PC-3 (cell line): ENCODE results near the gene PRSS48. TPM values are rescaled to one million over a fixed set of nuclear protein-coding genes. Genes with fewer than 3 reads are reported as not detected.
A peak's percentile ranks its signal among the peaks of the same experiment; 100 is the strongest.

Experiments
- ATAC-seq: fragments of 200-7000 bp; cut with Tn5 transposase; 2 replicates; pipeline ENCODE4 v1.9.1; 2020; ENCODE audit warnings: mild to moderate bottlenecking, moderate library complexity
- BruUV-seq: library from RNA; stranded (reverse); fragments of 400-500 nt; replicated peaks from 2 replicates; lab custom pipeline; 2021; lab: Mats Ljungman, UMichigan
- CTCF ChIA-PET: fragments of 300-600 bp; sonication (Branson Sonifier 250); formaldehyde crosslinking; loops from one replicate; lab custom pipeline; 2022; ENCODE audit warnings: antibody characterized with exemption; lab: Charles Lee
- POLR2A ChIA-PET: fragments of 300-600 bp; sonication (Branson Sonifier 250); formaldehyde crosslinking; loops from one replicate; lab custom pipeline; 2022; ENCODE audit warnings: antibody characterized with exemption; ENCODE audit not compliant: unreplicated experiment; lab: Charles Lee
- DNase-seq: peaks from one replicate; pipeline ENCODE4 v3.0.0-alpha.2; 2015
- H2AFZ ChIP-seq: fragments of 300-600 bp; sonication (generic); 2 replicates; pipeline ENCODE4 v1.6.0; 2016; ENCODE audit warnings: antibody characterized with exemption, low read length
- H3F3A ChIP-seq: fragments of 300-600 bp; sonication (generic); one replicate; pipeline ENCODE4 v1.6.0; 2017; ENCODE audit warnings: antibody characterized with exemption, low read length, control low read depth, mild to moderate bottlenecking; ENCODE audit not compliant: unreplicated experiment
- H3K27ac ChIP-seq: fragments of 300-600 bp; sonication (generic); 2 replicates; pipeline ENCODE4 v1.5.1; 2016; ENCODE audit warnings: mild to moderate bottlenecking, low read length
- H3K27me3 ChIP-seq: fragments of 300-600 bp; sonication (generic); 2 replicates; pipeline ENCODE4 v1.6.1; 2016; ENCODE audit warnings: low read length, mixed read lengths
- H3K36me3 ChIP-seq: fragments of 300-600 bp; sonication (generic); 2 replicates; pipeline ENCODE4 v1.6.1; 2016; ENCODE audit warnings: low read depth, mixed run types, low read length, mixed read lengths
- H3K4me1 ChIP-seq: fragments of 300-600 bp; sonication (generic); 2 replicates; pipeline ENCODE4 v1.5.1; 2016; ENCODE audit warnings: low read length; ENCODE audit not compliant: insufficient read depth
- H3K4me2 ChIP-seq: fragments of 300-600 bp; sonication (generic); 2 replicates; pipeline ENCODE4 v1.6.0; 2016; ENCODE audit warnings: low read length
- H3K4me3 ChIP-seq: fragments of 300-600 bp; sonication (generic); 2 replicates; pipeline ENCODE4 v1.5.1; 2016; ENCODE audit warnings: mild to moderate bottlenecking, low read length, mixed read lengths
- H3K79me2 ChIP-seq: fragments of 300-600 bp; sonication (generic); 2 replicates; pipeline ENCODE4 v1.6.1; 2017; ENCODE audit warnings: low read length, mixed read lengths
- H3K9ac ChIP-seq: fragments of 300-600 bp; sonication (generic); 2 replicates; pipeline ENCODE4 v1.6.0; 2016; ENCODE audit warnings: mild to moderate bottlenecking, low read length
- H3K9me2 ChIP-seq: fragments of 300-600 bp; sonication (generic); replicated peaks from 2 replicates; pipeline ENCODE4 v1.6.1; 2016; ENCODE audit warnings: mixed run types, low read length, mixed read lengths
- H3K9me3 ChIP-seq: fragments of 300-600 bp; sonication (generic); 2 replicates; pipeline ENCODE4 v1.6.1; 2016; ENCODE audit warnings: low read length, mixed read lengths
- H4K20me1 ChIP-seq: fragments of 300-600 bp; sonication (generic); 2 replicates; pipeline ENCODE4 v1.6.1; 2016; ENCODE audit warnings: low read length, mixed read lengths
- CTCF ChIP-seq: fragments of 300-600 bp; sonication (generic); conservative IDR thresholded peaks from 2 replicates; pipeline ENCODE4 v1.5.1; 2017; ENCODE audit warnings: antibody characterized with exemption, low read depth, mild to moderate bottlenecking, low read length
- EZH2 ChIP-seq: fragments of 300-600 bp; sonication (generic); IDR thresholded peaks from one replicate; pipeline ENCODE4 v1.6.1; 2017; ENCODE audit warnings: antibody characterized with exemption, mild to moderate bottlenecking, low read length; ENCODE audit not compliant: unreplicated experiment
- EZH2phosphoT487 ChIP-seq: fragments of 300-600 bp; sonication (generic); IDR thresholded peaks from 2 replicates; pipeline ENCODE4 v1.6.1; 2018; ENCODE audit warnings: mild to moderate bottlenecking, antibody characterized with exemption, low read length, borderline replicate concordance
- intact Hi-C: fragments of 100-400 bp; cut with micrococcal nuclease; formaldehyde crosslinking; loops from 2 replicates; pipeline ENCODE4 v1.9.0; 2023
- total RNA-seq: library from RNA; depleted of rRNA; stranded (reverse); fragments of >200 nt; gene quantifications from 2 replicates; pipeline ENCODE4 v1.2.3, GENCODE V29; 2014

PRSS48 gene
- total RNA-seq, 1 experiment from 2014 or later: not detected

GRCh38 chr4:151227731-151228130 is 49.2 kb upstream of the PRSS48 start:
- no peak for TF ChIP-seq CTCF
- no peak for TF ChIP-seq EZH2phosphoT487
- no peak for TF ChIP-seq EZH2
- Histone ChIP-seq H3K4me2 (peak overlapping the region; percentile 23), H3K9me2 (no peaks in the 10 kb centered on the region), H3K27ac (no peak overlapping the region), H3K79me2 (peaks cover 26% of the 10 kb centered on the region), H3K27me3 (no peaks in the 10 kb centered on the region), H3K36me3 (no peaks in the 10 kb centered on the region), H3K4me1 (peaks cover 37% of the 10 kb centered on the region), H4K20me1 (no peaks in the 10 kb centered on the region), H3K9ac (no peak overlapping the region), H3F3A (no peaks in the 10 kb centered on the region), H3K4me3 (no peak overlapping the region), H3K9me3 (no peaks in the 10 kb centered on the region), H2AFZ (no peak overlapping the region)
- intact Hi-C loops: loop anchor here (5.0 kb wide), 1 partner anchor 60 kb away; no protein-coding TSS in a partner anchor
- BruUV-seq: no TSS peak
- ATAC-seq (peak; percentile 51), DNase-seq (peak; percentile 35)
- POLR2A ChIA-PET: no interaction called here
- CTCF ChIA-PET: no interaction called here

GRCh38 chr4:151228189-151229119 is 48.5 kb upstream of the PRSS48 start:
- H3K4me3 ChIP-seq: no peak overlapping the region
- H3K27ac ChIP-seq: no peak overlapping the region
- H3K4me2 ChIP-seq: peak overlapping the region; percentile 23
- H4K20me1 ChIP-seq: no peaks in the 10 kb centered on the region
- POLR2A ChIA-PET: interaction anchor here (0.7 kb wide), 1 partner anchor 10 kb away, joined by 10 read pairs; no protein-coding TSS in a partner anchor
- ATAC-seq (no peak), DNase-seq (peak; percentile 57)
- peaks cover 37% of the 10 kb centered on the region for H3K4me1 ChIP-seq
- no peak overlapping the region for H2AFZ ChIP-seq
- intact Hi-C loops: loop anchor here (5.0 kb wide), 1 partner anchor 61 kb away; no protein-coding TSS in a partner anchor
- H3K79me2 ChIP-seq: peaks cover 26% of the 10 kb centered on the region
- no peaks in the 10 kb centered on the region for H3K9me3 ChIP-seq
- TF ChIP-seq CTCF (no peak), EZH2phosphoT487 (no peak), EZH2 (no peak)
- no peaks in the 10 kb centered on the region for H3K9me2 ChIP-seq
- no peaks in the 10 kb centered on the region for H3F3A ChIP-seq
- no peak overlapping the region for H3K9ac ChIP-seq
- H3K36me3 ChIP-seq: no peaks in the 10 kb centered on the region
- H3K27me3 ChIP-seq: no peaks in the 10 kb centered on the region
- CTCF ChIA-PET: no interaction called here
- no TSS peak for BruUV-seq
